GDM1 (cell line): ENCODE measurements around the gene GABRB3.

Experiments used
- DNase-seq: peaks from one replicate; lab custom pipeline; 2025; lab: John Stamatoyannopoulos, UW

The GABRB3 gene

GRCh38 chr15:26676115-26676514, 96.8 kb downstream of the GABRB3 start:
- DNase-seq: no peak

- no peak for DNase-seq
These were observed 98.4 kb downstream of the GABRB3 start for GRCh38 chr15:26674467-26674866.

- DNase-seq: no peak
These were observed 99.4 kb downstream of the GABRB3 start for GRCh38 chr15:26673445-26673844.

GRCh38 chr15:26670116-26670515, 102.8 kb downstream of the GABRB3 start:
- no peak for DNase-seq

- DNase-seq: no peak
These were observed 105.5 kb downstream of the GABRB3 start for GRCh38 chr15:26667222-26667988.

GRCh38 chr15:26665957-26666791, 106.7 kb downstream of the GABRB3 start:
- DNase-seq: no peak

- DNase-seq: no peak
These were observed 110.6 kb downstream of the GABRB3 start for GRCh38 chr15:26662283-26662682.

- DNase-seq: no peak
These were observed 111.1 kb downstream of the GABRB3 start for GRCh38 chr15:26661748-26662147.

GRCh38 chr15:26661107-26661506, 111.8 kb downstream of the GABRB3 start:
- no peak for DNase-seq

- DNase-seq: no peak
These were observed 112.6 kb downstream of the GABRB3 start for GRCh38 chr15:26660241-26660640.

- no peak for DNase-seq
These were observed 114.6 kb downstream of the GABRB3 start for GRCh38 chr15:26658290-26658689.

- no peak for DNase-seq
These were observed 116.8 kb downstream of the GABRB3 start for GRCh38 chr15:26656080-26656479.

GRCh38 chr15:26651909-26652308, 121.0 kb downstream of the GABRB3 start:
- no peak for DNase-seq

GRCh38 chr15:26648676-26649075, 124.2 kb downstream of the GABRB3 start:
- DNase-seq: no peak

GRCh38 chr15:26644948-26645347, 127.9 kb downstream of the GABRB3 start:
- DNase-seq: no peak

- no peak for DNase-seq
These were observed 131.7 kb downstream of the GABRB3 start for GRCh38 chr15:26641144-26641543.

- no peak for DNase-seq
These were observed 132.3 kb downstream of the GABRB3 start for GRCh38 chr15:26640601-26641000.

- DNase-seq: no peak
These were observed 132.9 kb downstream of the GABRB3 start for GRCh38 chr15:26639966-26640365.

- no peak for DNase-seq
These were observed 137.3 kb downstream of the GABRB3 start for GRCh38 chr15:26635614-26636013.

GRCh38 chr15:26635105-26635504, 137.8 kb downstream of the GABRB3 start:
- DNase-seq: no peak

GRCh38 chr15:26634319-26634718, 138.5 kb downstream of the GABRB3 start:
- no peak for DNase-seq

- no peak for DNase-seq
These were observed 140.4 kb downstream of the GABRB3 start for GRCh38 chr15:26632500-26632899.

- DNase-seq: no peak
These were observed 141.0 kb downstream of the GABRB3 start for GRCh38 chr15:26631894-26632293.
